ENCODE results near the gene ENHO. TPM values are rescaled to one million over a fixed set of nuclear protein-coding genes. Genes with fewer than 3 reads are reported as not detected.
"Not testable (repeated sequence)": the region's sequence is repeated elsewhere in the genome, so short reads cannot be mapped to it uniquely, and the experiment has no call there.

ENHO gene
- total and polyA plus RNA-seq, 2 donors (not counting 1 experiment from before 2014, with no cell fraction given), result not detected

GRCh38 chr9:34541540-34541939 lies 18.8 kb upstream of the ENHO start:
- Histone ChIP-seq H2AFZ (ENCODE audit: low read length) (no peak overlapping the region), H3K27me3 (ENCODE audit: control insufficient read depth, insufficient read depth, low read length) (peaks cover 2% of the 10 kb centered on the region), H3K79me2 (ENCODE audit: control insufficient read depth, insufficient read depth, low read length) (no peaks in the 10 kb centered on the region), H3K27ac (ENCODE audit: insufficient read depth, low read length) (no peak overlapping the region), H3K4me1 (ENCODE audit: control insufficient read depth, extremely low read depth, insufficient read depth, low read length) (no peaks in the 10 kb centered on the region), H4K20me1 (ENCODE audit: control insufficient read depth, extremely low read depth, insufficient read depth, low read length) (no peaks in the 10 kb centered on the region), H3K36me3 (ENCODE audit: control insufficient read depth, insufficient read depth, low read length) (no peaks in the 10 kb centered on the region), H3K9ac (ENCODE audit: insufficient read depth, low read length) (no peak overlapping the region), H3K4me2 (ENCODE audit: extremely low read depth, insufficient read depth, low read length) (no peak overlapping the region), H3K9me3 (ENCODE audit: control insufficient read depth, insufficient read depth, low read depth, low read length) (no peaks in the 10 kb centered on the region), H3K4me3 (replicated peaks in 1 of 4; ENCODE audit: control extremely low read depth in 1 of 4, insufficient read depth in 1 of 4, low read depth in 3 of 4, low read length in 4 of 4) (no peak overlapping the region)
- no peak for DNase-seq (ENCODE audit: low read depth in 2 of 2)
- TF ChIP-seq CTCF (conservative IDR thresholded peaks at IDR 0.05 in 1 of 2, IDR thresholded peaks at IDR 0.05 in 1 of 2; ENCODE audit: low read depth in 1 of 2, low read length in 2 of 2) (no peak), EZH2 (IDR thresholded peaks at IDR 0.05; ENCODE audit: low read length, missing control alignments) (no peak)

GRCh38 chr9:34540827-34541226 lies 18.0 kb upstream of the ENHO start:
- H3K36me3 ChIP-seq (ENCODE audit: control insufficient read depth, insufficient read depth, low read length), result no peaks in the 10 kb centered on the region
- DNase-seq (ENCODE audit: low read depth in 2 of 2), result peak; percentile 20 to 55
- no peak overlapping the region for H3K4me3 ChIP-seq (replicated peaks in 1 of 4; ENCODE audit: control extremely low read depth in 1 of 4, insufficient read depth in 1 of 4, low read depth in 3 of 4, low read length in 4 of 4)

GRCh38 chr9:34536685-34537084 lies 13.9 kb upstream of the ENHO start:
- H3K27ac ChIP-seq (ENCODE audit: insufficient read depth, low read length), result no peak overlapping the region

More at GRCh38 chr9:34540827-34541226, 18.0 kb upstream of the ENHO start:
- no peak for TF ChIP-seq EZH2 (IDR thresholded peaks at IDR 0.05; ENCODE audit: low read length, missing control alignments)
- no peak for TF ChIP-seq CTCF (conservative IDR thresholded peaks at IDR 0.05 in 1 of 2, IDR thresholded peaks at IDR 0.05 in 1 of 2; ENCODE audit: low read depth in 1 of 2, low read length in 2 of 2)
- Histone ChIP-seq H3K9ac (ENCODE audit: insufficient read depth, low read length) (no peak overlapping the region), H2AFZ (ENCODE audit: low read length) (no peak overlapping the region), H4K20me1 (ENCODE audit: control insufficient read depth, extremely low read depth, insufficient read depth, low read length) (no peaks in the 10 kb centered on the region), H3K4me2 (ENCODE audit: extremely low read depth, insufficient read depth, low read length) (no peak overlapping the region), H3K27me3 (ENCODE audit: control insufficient read depth, insufficient read depth, low read length) (peaks cover 5% of the 10 kb centered on the region), H3K79me2 (ENCODE audit: control insufficient read depth, insufficient read depth, low read length) (no peaks in the 10 kb centered on the region), H3K27ac (ENCODE audit: insufficient read depth, low read length) (no peak overlapping the region), H3K4me1 (ENCODE audit: control insufficient read depth, extremely low read depth, insufficient read depth, low read length) (no peaks in the 10 kb centered on the region), H3K9me3 (ENCODE audit: control insufficient read depth, insufficient read depth, low read depth, low read length) (no peaks in the 10 kb centered on the region)

GRCh38 chr9:34532041-34532440 lies 9.3 kb upstream of the ENHO start:
- H3K4me2 ChIP-seq (ENCODE audit: extremely low read depth, insufficient read depth, low read length); H3K36me3 ChIP-seq (ENCODE audit: control insufficient read depth, insufficient read depth, low read length); H3K27ac ChIP-seq (ENCODE audit: insufficient read depth, low read length); H3K4me1 ChIP-seq (ENCODE audit: control insufficient read depth, extremely low read depth, insufficient read depth, low read length); H4K20me1 ChIP-seq (ENCODE audit: control insufficient read depth, extremely low read depth, insufficient read depth, low read length); H3K9ac ChIP-seq (ENCODE audit: insufficient read depth, low read length); H3K4me3 ChIP-seq (replicated peaks in 1 of 4; ENCODE audit: control extremely low read depth in 1 of 4, insufficient read depth in 1 of 4, low read depth in 3 of 4, low read length in 4 of 4); DNase-seq (ENCODE audit: low read depth in 2 of 2); H2AFZ ChIP-seq (ENCODE audit: low read length); H3K9me3 ChIP-seq (ENCODE audit: control insufficient read depth, insufficient read depth, low read depth, low read length); H3K27me3 ChIP-seq (ENCODE audit: control insufficient read depth, insufficient read depth, low read length); H3K79me2 ChIP-seq (ENCODE audit: control insufficient read depth, insufficient read depth, low read length): not testable (repeated sequence)

More at GRCh38 chr9:34536685-34537084, 13.9 kb upstream of the ENHO start:
- H3K9ac ChIP-seq (ENCODE audit: insufficient read depth, low read length), result no peak overlapping the region
- H2AFZ ChIP-seq (ENCODE audit: low read length), result no peak overlapping the region
- H3K9me3 ChIP-seq (ENCODE audit: control insufficient read depth, insufficient read depth, low read depth, low read length), result no peaks in the 10 kb centered on the region
- H3K36me3 ChIP-seq (ENCODE audit: control insufficient read depth, insufficient read depth, low read length), result no peaks in the 10 kb centered on the region
- H4K20me1 ChIP-seq (ENCODE audit: control insufficient read depth, extremely low read depth, insufficient read depth, low read length), result no peaks in the 10 kb centered on the region
- no peaks in the 10 kb centered on the region for H3K79me2 ChIP-seq (ENCODE audit: control insufficient read depth, insufficient read depth, low read length)
- H3K4me2 ChIP-seq (ENCODE audit: extremely low read depth, insufficient read depth, low read length), result no peak overlapping the region
- no peak for DNase-seq (ENCODE audit: low read depth in 2 of 2)
- H3K4me3 ChIP-seq (replicated peaks in 1 of 4; ENCODE audit: control extremely low read depth in 1 of 4, insufficient read depth in 1 of 4, low read depth in 3 of 4, low read length in 4 of 4), result no peak overlapping the region
- TF ChIP-seq CTCF (conservative IDR thresholded peaks at IDR 0.05 in 1 of 2, IDR thresholded peaks at IDR 0.05 in 1 of 2; ENCODE audit: low read depth in 1 of 2, low read length in 2 of 2), result no peak
- no peak for TF ChIP-seq EZH2 (IDR thresholded peaks at IDR 0.05; ENCODE audit: low read length, missing control alignments)
- H3K27me3 ChIP-seq (ENCODE audit: control insufficient read depth, insufficient read depth, low read length), result peaks cover 7% of the 10 kb centered on the region
- H3K4me1 ChIP-seq (ENCODE audit: control insufficient read depth, extremely low read depth, insufficient read depth, low read length), result no peaks in the 10 kb centered on the region
